ENCODE measurements around the gene PPP1R12B.
"Not testable (repeated sequence)": the region's sequence is repeated elsewhere in the genome, so short reads cannot be mapped to it uniquely, and the experiment has no call there.

PPP1R12B gene

GRCh38 chr1:202620036-202620435 is 271.5 kb downstream of the PPP1R12B start:
- not testable (repeated sequence) for DNase-seq

GRCh38 chr1:202621446-202621845 is 272.9 kb downstream of the PPP1R12B start:
- no peak for DNase-seq

- no peak for DNase-seq
Observed at GRCh38 chr1:202622388-202622787, 273.9 kb downstream of the PPP1R12B start.

- DNase-seq: no peak
Observed at GRCh38 chr1:202623075-202623474, 274.6 kb downstream of the PPP1R12B start.

GRCh38 chr1:202623476-202623875 is 275.0 kb downstream of the PPP1R12B start:
- DNase-seq: not testable (repeated sequence)

GRCh38 chr1:202624088-202624780 is 275.7 kb downstream of the PPP1R12B start:
- no peak for DNase-seq

- DNase-seq: no peak
Observed at GRCh38 chr1:202624781-202625108, 276.2 kb downstream of the PPP1R12B start.

- peak; percentile 51 for DNase-seq
Observed at GRCh38 chr1:202625416-202626360, 277.2 kb downstream of the PPP1R12B start.

- DNase-seq: peak; percentile 50
Observed at GRCh38 chr1:202627036-202627435, 278.5 kb downstream of the PPP1R12B start.

GRCh38 chr1:202627841-202628565 is 279.5 kb downstream of the PPP1R12B start:
- no peak for DNase-seq

GRCh38 chr1:202628646-202629215 is 280.2 kb downstream of the PPP1R12B start:
- DNase-seq: no peak

GRCh38 chr1:202629257-202629811 is 280.8 kb downstream of the PPP1R12B start:
- DNase-seq: not testable (repeated sequence)

- not testable (repeated sequence) for DNase-seq
Observed at GRCh38 chr1:202630096-202630495, 281.6 kb downstream of the PPP1R12B start.

GRCh38 chr1:202630541-202630940 is 282.0 kb downstream of the PPP1R12B start:
- DNase-seq: no peak

- DNase-seq: no peak
Observed at GRCh38 chr1:202631076-202631923, 282.8 kb downstream of the PPP1R12B start.

GRCh38 chr1:202632241-202632640 is 283.7 kb downstream of the PPP1R12B start:
- no peak for DNase-seq

- not testable (repeated sequence) for DNase-seq
Observed at GRCh38 chr1:202636171-202636570, 287.7 kb downstream of the PPP1R12B start.

GRCh38 chr1:202637321-202638018 is 289.0 kb downstream of the PPP1R12B start:
- not testable (repeated sequence) for DNase-seq

- no peak for DNase-seq
Observed at GRCh38 chr1:202638019-202638700, 289.7 kb downstream of the PPP1R12B start.

GRCh38 chr1:202638701-202639305 is 290.3 kb downstream of the PPP1R12B start:
- DNase-seq: not testable (repeated sequence)

Data from NCI-H1092 treated with DMSO at 0.1 percent for 48 hours (cell line).